SK-N-SH (cell line): ENCODE data around the gene SEC62. TPM values are rescaled to one million over a fixed set of nuclear protein-coding genes. Genes with fewer than 3 reads are reported as not detected.

Source experiments
- CTCF ChIA-PET: fragments of 300-600, 350-600 bp; formaldehyde crosslinking; extraction: SDS; loops from one replicate; lab custom pipeline; 2021; lab: Yijun Ruan, JAX
- POLR2A ChIA-PET: fragments of 350-600 bp; sonication (Branson Sonifier 250); formaldehyde crosslinking; extraction: SDS; loops from one replicate; lab custom pipeline; 2020; ENCODE audit warnings: antibody characterized with exemption, inconsistent platforms; lab: Yijun Ruan, JAX
- DNase-seq: peaks from one replicate; pipeline ENCODE4 v3.0.0; 2012
- H2AFZ ChIP-seq: fragments of 200-600 bp; sonication (generic); 2 replicates; pipeline ENCODE4 v1.8.1; 2016; ENCODE audit warnings: antibody characterized with exemption, mild to moderate bottlenecking, low read depth
- H3F3A ChIP-seq: fragments of 200-600 bp; sonication (generic); replicated peaks from 2 replicates; pipeline ENCODE3; 2016; ENCODE audit warnings: antibody characterized with exemption, mild to moderate bottlenecking; ENCODE audit not compliant: insufficient read depth
- H3K27ac ChIP-seq, 2 experiments: fragments of 200-500 bp in 1 of 2; fragments of 200-600 bp in 1 of 2; sonication (Bioruptor generic) in 1 of 2; sonication (generic), shearing (Covaris generic) in 1 of 2; 2 replicates each; pipeline versions ENCODE4 v1.5.1 to v1.6.1; 2014 to 2016; ENCODE audit warnings: low read depth in 2 of 2, inconsistent platforms in 1 of 2, low read length in 1 of 2, mild to moderate bottlenecking in 1 of 2, mixed read lengths in 1 of 2
- H3K27me3 ChIP-seq: fragments of 200-600 bp; sonication (generic), shearing (Covaris generic); 2 replicates; pipeline ENCODE4 v1.6.1; 2016; ENCODE audit warnings: mixed run types; ENCODE audit not compliant: insufficient read depth
- H3K36me3 ChIP-seq, 2 experiments: fragments of 200-500 bp in 1 of 2; fragments of 200-600 bp in 1 of 2; sonication (Bioruptor generic) in 1 of 2; sonication (generic) in 1 of 2; replicated peaks in 1 of 2; 2 replicates each; pipeline versions ENCODE3 to v1.5.1; 2014 to 2016; ENCODE audit warnings: low read length in 1 of 2, mild to moderate bottlenecking in 1 of 2; ENCODE audit not compliant: insufficient read depth in 2 of 2, control insufficient read depth in 1 of 2
- H3K4me1 ChIP-seq, 2 experiments: fragments of 200-500 bp in 1 of 2; fragments of 200-600 bp in 1 of 2; sonication (Bioruptor generic) in 1 of 2; sonication (generic), shearing (Covaris generic) in 1 of 2; 2 replicates each; pipeline versions ENCODE4 v1.5.1 to v1.6.1; 2014 to 2016; ENCODE audit warnings: low read depth in 1 of 2, low read length in 1 of 2, mixed run types in 1 of 2; ENCODE audit not compliant: insufficient read depth in 2 of 2, control insufficient read depth in 1 of 2
- H3K4me2 ChIP-seq: fragments of 200-600 bp; sonication (generic), shearing (Covaris generic); 2 replicates; pipeline ENCODE4 v1.6.1; 2017; ENCODE audit warnings: mixed run types
- H3K4me3 ChIP-seq, 2 experiments: fragments of 200-500 bp in 1 of 2; fragments of 200-600 bp in 1 of 2; sonication (Bioruptor generic) in 1 of 2; sonication (generic), shearing (Covaris generic) in 1 of 2; 2 replicates each; pipeline versions ENCODE4 v1.5.1 to v1.8.1; 2014 to 2016; ENCODE audit warnings: low read depth in 2 of 2, inconsistent platforms in 1 of 2, low read length in 1 of 2, mild to moderate bottlenecking in 1 of 2, mixed read lengths in 1 of 2, moderate library complexity in 1 of 2
- H3K79me2 ChIP-seq: fragments of 200-600 bp; sonication (generic); 2 replicates; pipeline ENCODE4 v1.8.1; 2017; ENCODE audit warnings: mild to moderate bottlenecking; ENCODE audit not compliant: insufficient read depth
- H3K9ac ChIP-seq: fragments of 200-600 bp; sonication (generic); 2 replicates; pipeline ENCODE4 v1.6.1; 2017; ENCODE audit warnings: mixed run types
- H3K9me2 ChIP-seq: fragments of 200-600 bp; sonication (generic); 2 replicates; pipeline ENCODE4 v1.6.1; 2017; ENCODE audit warnings: mixed run types
- H3K9me3 ChIP-seq: fragments of 200-600 bp; sonication (generic); 2 replicates; pipeline ENCODE4 v1.6.1; 2017; ENCODE audit warnings: mixed run types, mild to moderate bottlenecking, moderate library complexity
- H4K20me1 ChIP-seq: fragments of 200-600 bp; sonication (generic); 2 replicates; pipeline ENCODE4 v1.6.1; 2017; ENCODE audit warnings: mild to moderate bottlenecking, mixed run types; ENCODE audit not compliant: insufficient read depth
- ELF1 ChIP-seq: IDR thresholded peaks from 2 replicates; pipeline ENCODE4 v1.4.0; 2012
- EP300 ChIP-seq, 2 experiments: IDR thresholded peaks; 2 replicates each; pipeline versions ENCODE4 v1.4.0 to v1.6.1; 2012; ENCODE audit warnings: borderline replicate concordance in 1 of 2, low read depth in 1 of 2, low read length in 1 of 2
- EZH2phosphoT487 ChIP-seq: fragments of 200-600 bp; sonication (generic); IDR thresholded peaks from 2 replicates; pipeline ENCODE4 v1.6.1; 2017; ENCODE audit warnings: low read depth, mixed run types, mild to moderate bottlenecking, antibody characterized with exemption, moderate library complexity, borderline replicate concordance
- GABPA ChIP-seq: IDR thresholded peaks from 2 replicates; pipeline ENCODE4 v1.4.0; 2012; ENCODE audit warnings: low read depth, mild to moderate bottlenecking
- GATA2 ChIP-seq: sonication (generic); formaldehyde crosslinking; IDR thresholded peaks from 2 replicates; pipeline ENCODE4 v1.5.0; 2020; ENCODE audit warnings: mild to moderate bottlenecking, missing genetic modification reagents
- MEF2A ChIP-seq: IDR thresholded peaks from 2 replicates; pipeline ENCODE4 v1.4.0; 2012; ENCODE audit warnings: low read depth, borderline replicate concordance
- MXI1 ChIP-seq: IDR thresholded peaks from 2 replicates; pipeline ENCODE4 v1.6.1; 2012; ENCODE audit warnings: mild to moderate bottlenecking, low read depth, low read length, improper control_type of control experiment
- TAF1 ChIP-seq: IDR thresholded peaks from 2 replicates; pipeline ENCODE4 v1.6.1; 2012; ENCODE audit warnings: low read depth, mild to moderate bottlenecking, low read length, moderate library complexity, borderline replicate concordance
- TEAD4 ChIP-seq: IDR thresholded peaks from 2 replicates; pipeline ENCODE4 v1.4.0; 2012; ENCODE audit warnings: mild to moderate bottlenecking, borderline replicate concordance; ENCODE audit not compliant: insufficient read depth
- YY1 ChIP-seq: IDR thresholded peaks from 2 replicates; pipeline ENCODE4 v1.4.0; 2012; ENCODE audit warnings: low read depth, mild to moderate bottlenecking
- WGBS: methylation state at CpG from one replicate; pipeline ENCODE4 v1.1.6; 2017; ENCODE audit warnings: low lambda C conversion rate; 5-methylcytosine and 5-hydroxymethylcytosine counted together
- polyA plus RNA-seq, 3 experiments: library from polyadenylated mRNA; depleted of rRNA; stranded (reverse); fragments of >200 nt; gene quantifications; 2 replicates each; pipeline ENCODE4 v1.2.3, GENCODE V29; 2012
- TF ChIP-seq, protein P1 (sequence below): fragments of 150-350 bp; IDR thresholded peaks from 2 replicates; pipeline ENCODE4 v1.6.1; 2016; ENCODE audit warnings: mild to moderate bottlenecking, low read depth, low read length
- TF ChIP-seq, protein P2 (sequence below): IDR thresholded peaks from 2 replicates; pipeline ENCODE4 v1.4.0; 2012; ENCODE audit warnings: low read depth, borderline replicate concordance
- TF ChIP-seq, protein P3 (sequence below): IDR thresholded peaks from 2 replicates; pipeline ENCODE4; 2012

SEC62 gene
- polyA plus RNA-seq, 1 of the 3 experiments (the other 2 are of a cell fraction), result 15.0 TPM

DNA sequence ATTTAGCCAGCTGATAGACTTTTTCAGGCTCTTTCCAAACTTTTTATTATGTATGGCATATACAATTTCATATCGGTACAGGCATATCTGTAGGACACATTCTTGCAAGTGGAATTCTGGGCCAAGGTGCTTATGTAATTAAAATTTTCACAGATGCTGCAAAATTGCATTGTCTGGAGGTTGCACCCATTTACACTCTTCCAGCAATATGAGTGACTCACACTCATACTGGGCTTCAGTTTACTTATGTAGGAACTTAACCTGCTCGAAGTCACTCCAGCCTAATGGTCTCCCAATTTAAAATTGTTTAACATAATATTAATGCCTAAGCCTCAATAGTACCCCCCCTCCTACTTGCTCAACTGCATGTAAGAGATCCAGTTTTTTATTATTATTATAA is 11.2 kb upstream of the SEC62 start:
- Histone ChIP-seq H3K4me1 (no peaks in the 10 kb centered on the region), H3F3A (no peaks in the 10 kb centered on the region), H3K27ac (no peak overlapping the region), H3K79me2 (no peaks in the 10 kb centered on the region), H2AFZ (no peak overlapping the region), H3K9me2 (no peaks in the 10 kb centered on the region), H3K27me3 (peaks cover 9% of the 10 kb centered on the region; the same call in 1 of the 2 replicates), H3K36me3 (no peaks in the 10 kb centered on the region), H3K4me2 (no peak overlapping the region), H4K20me1 (no peaks in the 10 kb centered on the region), H3K4me3 (no peak overlapping the region), H3K9me3 (no peaks in the 10 kb centered on the region), H3K9ac (no peak overlapping the region)
- ChIA-PET CTCF (no interaction called here), POLR2A (no interaction called here)
- TF ChIP-seq GABPA (no peak), MXI1 (no peak), YY1 (no peak), EP300 (IDR thresholded peaks at IDR 0.05; ENCODE audit: borderline replicate concordance in 1 of 2, low read depth in 1 of 2, low read length in 1 of 2) (no peak)
- TF ChIP-seq, protein P1, sequence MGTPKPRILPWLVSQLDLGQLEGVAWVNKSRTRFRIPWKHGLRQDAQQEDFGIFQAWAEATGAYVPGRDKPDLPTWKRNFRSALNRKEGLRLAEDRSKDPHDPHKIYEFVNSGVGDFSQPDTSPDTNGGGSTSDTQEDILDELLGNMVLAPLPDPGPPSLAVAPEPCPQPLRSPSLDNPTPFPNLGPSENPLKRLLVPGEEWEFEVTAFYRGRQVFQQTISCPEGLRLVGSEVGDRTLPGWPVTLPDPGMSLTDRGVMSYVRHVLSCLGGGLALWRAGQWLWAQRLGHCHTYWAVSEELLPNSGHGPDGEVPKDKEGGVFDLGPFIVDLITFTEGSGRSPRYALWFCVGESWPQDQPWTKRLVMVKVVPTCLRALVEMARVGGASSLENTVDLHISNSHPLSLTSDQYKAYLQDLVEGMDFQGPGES, result no peak
- DNase-seq, result no peak
- 32% methylated on average over 2 of the region's 2 CpGs for WGBS

DNA sequence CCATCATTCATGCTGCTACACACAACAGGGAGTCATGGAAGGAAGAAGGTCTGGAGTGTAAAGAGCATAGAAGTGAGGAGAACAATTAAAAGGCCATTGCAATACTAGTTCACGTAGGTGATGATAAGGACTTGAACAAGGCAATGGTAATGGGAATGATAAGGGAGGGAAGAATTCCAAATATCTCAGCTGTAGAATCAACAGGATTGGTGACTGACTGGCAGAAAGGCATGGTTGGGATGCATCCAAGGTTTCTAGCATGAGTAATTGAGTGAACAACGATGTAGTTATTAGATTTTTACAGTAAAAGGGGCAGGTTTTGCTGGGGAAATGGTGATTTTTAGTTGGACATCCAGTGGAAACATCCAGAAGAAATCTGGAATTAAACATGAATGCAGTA is 2.4 kb upstream of the SEC62 start:
- Histone ChIP-seq H3K4me2 (no peak overlapping the region), H3K4me3 (no peak overlapping the region), H3F3A (no peaks in the 10 kb centered on the region), H3K9me2 (no peaks in the 10 kb centered on the region), H2AFZ (no peak overlapping the region), H3K9me3 (no peaks in the 10 kb centered on the region), H3K4me1 (peaks cover 9 to 15% of the 10 kb centered on the region in 2 experiments; a peak in 3 of 4 replicates), H3K36me3 (peaks cover 0 to 4% of the 10 kb centered on the region in 2 experiments), H3K79me2 (peaks cover 29% of the 10 kb centered on the region), H3K9ac (no peak overlapping the region), H3K27me3 (peaks cover 7% of the 10 kb centered on the region; the same call in 1 of the 2 replicates), H4K20me1 (peaks cover 17% of the 10 kb centered on the region), H3K27ac (no peak overlapping the region)
- ChIA-PET CTCF (no interaction called here), POLR2A (no interaction called here)
- DNase-seq, result no peak
- 27% methylated on average over 2 of the region's 2 CpGs for WGBS
- TF ChIP-seq EP300 (IDR thresholded peaks at IDR 0.05; ENCODE audit: borderline replicate concordance in 1 of 2, low read depth in 1 of 2, low read length in 1 of 2) (no peak), GABPA (no peak), TEAD4 (no peak), MXI1 (no peak), TAF1 (no peak), MEF2A (no peak), EZH2phosphoT487 (no peak), ELF1 (no peak), GATA2 (CRISPR knock-in tag) (no peak), YY1 (no peak)
- TF ChIP-seq, protein P2, sequence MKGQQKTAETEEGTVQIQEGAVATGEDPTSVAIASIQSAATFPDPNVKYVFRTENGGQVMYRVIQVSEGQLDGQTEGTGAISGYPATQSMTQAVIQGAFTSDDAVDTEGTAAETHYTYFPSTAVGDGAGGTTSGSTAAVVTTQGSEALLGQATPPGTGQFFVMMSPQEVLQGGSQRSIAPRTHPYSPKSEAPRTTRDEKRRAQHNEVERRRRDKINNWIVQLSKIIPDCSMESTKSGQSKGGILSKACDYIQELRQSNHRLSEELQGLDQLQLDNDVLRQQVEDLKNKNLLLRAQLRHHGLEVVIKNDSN, result no peak
- TF ChIP-seq, protein P3, sequence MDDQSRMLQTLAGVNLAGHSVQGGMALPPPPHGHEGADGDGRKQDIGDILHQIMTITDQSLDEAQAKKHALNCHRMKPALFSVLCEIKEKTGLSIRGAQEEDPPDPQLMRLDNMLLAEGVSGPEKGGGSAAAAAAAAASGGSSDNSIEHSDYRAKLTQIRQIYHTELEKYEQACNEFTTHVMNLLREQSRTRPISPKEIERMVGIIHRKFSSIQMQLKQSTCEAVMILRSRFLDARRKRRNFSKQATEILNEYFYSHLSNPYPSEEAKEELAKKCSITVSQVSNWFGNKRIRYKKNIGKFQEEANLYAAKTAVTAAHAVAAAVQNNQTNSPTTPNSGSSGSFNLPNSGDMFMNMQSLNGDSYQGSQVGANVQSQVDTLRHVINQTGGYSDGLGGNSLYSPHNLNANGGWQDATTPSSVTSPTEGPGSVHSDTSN, result no peak
